ENCODE measurements around the gene FER1L5.

DNA sequence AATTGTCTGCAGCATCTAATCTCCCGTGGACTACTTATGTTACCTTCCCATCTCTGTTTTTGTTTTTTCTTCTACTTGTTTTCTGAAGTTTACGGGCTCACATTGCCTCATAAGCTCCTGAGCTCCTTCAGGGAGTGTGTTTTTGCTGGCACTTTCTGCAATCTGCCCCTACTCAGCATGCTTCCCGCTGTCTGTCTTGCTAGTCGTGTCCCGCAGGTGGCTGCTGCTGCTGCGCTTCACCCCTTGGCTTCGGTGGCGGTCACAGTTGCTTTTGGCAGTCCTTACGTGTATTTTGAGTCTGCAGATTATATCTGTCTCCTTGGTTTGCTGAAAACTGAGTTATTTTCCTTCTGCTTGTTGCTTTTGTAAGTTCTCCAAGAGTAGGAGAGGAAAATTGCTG, 37.3 kb downstream of the FER1L5 start:
- TF ChIP-seq, protein P1, sequence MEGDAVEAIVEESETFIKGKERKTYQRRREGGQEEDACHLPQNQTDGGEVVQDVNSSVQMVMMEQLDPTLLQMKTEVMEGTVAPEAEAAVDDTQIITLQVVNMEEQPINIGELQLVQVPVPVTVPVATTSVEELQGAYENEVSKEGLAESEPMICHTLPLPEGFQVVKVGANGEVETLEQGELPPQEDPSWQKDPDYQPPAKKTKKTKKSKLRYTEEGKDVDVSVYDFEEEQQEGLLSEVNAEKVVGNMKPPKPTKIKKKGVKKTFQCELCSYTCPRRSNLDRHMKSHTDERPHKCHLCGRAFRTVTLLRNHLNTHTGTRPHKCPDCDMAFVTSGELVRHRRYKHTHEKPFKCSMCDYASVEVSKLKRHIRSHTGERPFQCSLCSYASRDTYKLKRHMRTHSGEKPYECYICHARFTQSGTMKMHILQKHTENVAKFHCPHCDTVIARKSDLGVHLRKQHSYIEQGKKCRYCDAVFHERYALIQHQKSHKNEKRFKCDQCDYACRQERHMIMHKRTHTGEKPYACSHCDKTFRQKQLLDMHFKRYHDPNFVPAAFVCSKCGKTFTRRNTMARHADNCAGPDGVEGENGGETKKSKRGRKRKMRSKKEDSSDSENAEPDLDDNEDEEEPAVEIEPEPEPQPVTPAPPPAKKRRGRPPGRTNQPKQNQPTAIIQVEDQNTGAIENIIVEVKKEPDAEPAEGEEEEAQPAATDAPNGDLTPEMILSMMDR (conservative IDR thresholded peaks at IDR 0.05; ENCODE audit: low read length): no peak
- no peak for TF ChIP-seq EZH2phosphoT487 (IDR thresholded peaks at IDR 0.05; ENCODE audit: borderline replicate concordance)

Data from Loucy (cell line).